ENCODE results near the gene KIF5B. TPM values are rescaled to one million over a fixed set of nuclear protein-coding genes. Genes with fewer than 3 reads are reported as not detected.

Gene KIF5B
- total and polyA plus RNA-seq, 2 experiments from 2014 or later, result 63.5 to 81.8 TPM

DNA sequence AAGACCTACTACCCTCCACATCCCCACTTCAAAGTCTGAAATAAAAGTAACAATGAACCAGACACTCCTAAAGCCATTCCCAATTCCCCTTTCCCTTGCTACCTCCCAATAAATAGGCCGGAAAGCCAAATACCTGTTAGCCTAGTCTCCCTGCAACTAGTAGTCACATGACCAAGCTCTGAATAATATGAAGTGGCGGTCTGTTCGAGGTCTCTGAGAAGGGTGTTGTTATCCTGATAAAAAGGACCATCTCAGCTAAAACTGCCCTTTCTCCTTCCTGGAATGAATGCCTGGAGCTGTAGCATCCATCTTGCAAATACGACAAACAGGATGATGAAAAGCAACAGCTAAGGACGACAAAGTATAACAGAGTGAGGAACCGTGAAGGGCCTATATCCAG is 6.0 kb downstream of the KIF5B start (continued):
- TF ChIP-seq EZH2 (IDR thresholded peaks at IDR 0.05; ENCODE audit: low read depth, unreplicated experiment) (no peak), NANOG (IDR thresholded peaks at IDR 0.05; ENCODE audit: borderline replicate concordance) (no peak), STAT1 (IDR thresholded peaks at IDR 0.05; ENCODE audit: unreplicated experiment) (no peak), ZNF331 (CRISPR knock-in tag; IDR thresholded peaks at IDR 0.05; ENCODE audit: low read depth) (no peak), ZNF114 (CRISPR knock-in tag; IDR thresholded peaks at IDR 0.05) (no peak), EZH2phosphoT487 (IDR thresholded peaks at IDR 0.05; ENCODE audit: unreplicated experiment) (no peak)
- TF ChIP-seq, protein P1, sequence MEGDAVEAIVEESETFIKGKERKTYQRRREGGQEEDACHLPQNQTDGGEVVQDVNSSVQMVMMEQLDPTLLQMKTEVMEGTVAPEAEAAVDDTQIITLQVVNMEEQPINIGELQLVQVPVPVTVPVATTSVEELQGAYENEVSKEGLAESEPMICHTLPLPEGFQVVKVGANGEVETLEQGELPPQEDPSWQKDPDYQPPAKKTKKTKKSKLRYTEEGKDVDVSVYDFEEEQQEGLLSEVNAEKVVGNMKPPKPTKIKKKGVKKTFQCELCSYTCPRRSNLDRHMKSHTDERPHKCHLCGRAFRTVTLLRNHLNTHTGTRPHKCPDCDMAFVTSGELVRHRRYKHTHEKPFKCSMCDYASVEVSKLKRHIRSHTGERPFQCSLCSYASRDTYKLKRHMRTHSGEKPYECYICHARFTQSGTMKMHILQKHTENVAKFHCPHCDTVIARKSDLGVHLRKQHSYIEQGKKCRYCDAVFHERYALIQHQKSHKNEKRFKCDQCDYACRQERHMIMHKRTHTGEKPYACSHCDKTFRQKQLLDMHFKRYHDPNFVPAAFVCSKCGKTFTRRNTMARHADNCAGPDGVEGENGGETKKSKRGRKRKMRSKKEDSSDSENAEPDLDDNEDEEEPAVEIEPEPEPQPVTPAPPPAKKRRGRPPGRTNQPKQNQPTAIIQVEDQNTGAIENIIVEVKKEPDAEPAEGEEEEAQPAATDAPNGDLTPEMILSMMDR (conservative IDR thresholded peaks at IDR 0.05; ENCODE audit: low read depth in 2 of 2), result no peak

DNA sequence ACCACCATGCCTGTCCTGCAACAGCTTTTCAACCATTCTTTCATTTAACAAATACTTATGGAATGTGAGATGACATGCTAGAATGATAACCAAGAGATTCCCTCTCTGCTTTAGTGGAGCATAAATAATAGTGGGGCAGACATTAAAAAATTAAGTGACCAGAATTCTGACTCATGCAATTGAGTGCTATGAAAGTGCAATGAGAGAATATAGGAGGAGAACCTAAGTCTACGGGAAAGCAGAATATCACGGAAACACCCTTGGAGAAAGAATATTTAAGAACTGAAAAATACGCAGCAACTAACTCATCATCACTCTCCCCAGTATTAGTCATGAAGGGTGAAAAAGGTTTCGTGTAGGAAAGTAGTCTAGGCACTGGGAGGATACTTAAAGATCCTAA is 7.1 kb downstream of the KIF5B start:
- Mint-ChIP-seq H3K27me3 (ENCODE audit: insufficient read depth, low read depth, poor library complexity) (no peaks in the 10 kb centered on the region), H3K36me3 (ENCODE audit: low read depth) (peaks cover 38% of the 10 kb centered on the region), H3K27ac (peak overlapping the region; percentile 89), H3K4me3 (no peak overlapping the region), H3K9me3 (no peaks in the 10 kb centered on the region), H3K4me1 (peaks cover 45% of the 10 kb centered on the region)
- Histone ChIP-seq H3K4me1 (ENCODE audit: insufficient read depth) (peaks cover 46% of the 10 kb centered on the region), H4K20me1 (replicated peaks; ENCODE audit: insufficient read depth) (peaks cover 57% of the 10 kb centered on the region), H3K9me2 (ENCODE audit: insufficient read depth) (no peaks in the 10 kb centered on the region), H3K4me3 (no peak overlapping the region), H3K27me3 (ENCODE audit: insufficient read depth) (no peaks in the 10 kb centered on the region), H3K27ac (ENCODE audit: low read depth) (no peak overlapping the region), H3F3A (replicated peaks; ENCODE audit: low read depth) (no peaks in the 10 kb centered on the region), H3K36me3 (ENCODE audit: insufficient read depth) (peaks cover 23% of the 10 kb centered on the region), H2AFZ (no peak overlapping the region), H3K79me2 (replicated peaks; ENCODE audit: insufficient read depth) (peaks cover 100% of the 10 kb centered on the region), H3K4me2 (no peak overlapping the region)
- no peak for ATAC-seq
- no peak for TF ChIP-seq EZH2 (IDR thresholded peaks at IDR 0.05; ENCODE audit: low read depth, unreplicated experiment)
- TF ChIP-seq POLR2AphosphoS5 (IDR thresholded peaks at IDR 0.05; ENCODE audit: low read depth), result no peak
- TF ChIP-seq ZNF114 (CRISPR knock-in tag; IDR thresholded peaks at IDR 0.05), result no peak
- TF ChIP-seq EZH2phosphoT487 (IDR thresholded peaks at IDR 0.05; ENCODE audit: unreplicated experiment), result no peak
- TF ChIP-seq, protein P2, sequence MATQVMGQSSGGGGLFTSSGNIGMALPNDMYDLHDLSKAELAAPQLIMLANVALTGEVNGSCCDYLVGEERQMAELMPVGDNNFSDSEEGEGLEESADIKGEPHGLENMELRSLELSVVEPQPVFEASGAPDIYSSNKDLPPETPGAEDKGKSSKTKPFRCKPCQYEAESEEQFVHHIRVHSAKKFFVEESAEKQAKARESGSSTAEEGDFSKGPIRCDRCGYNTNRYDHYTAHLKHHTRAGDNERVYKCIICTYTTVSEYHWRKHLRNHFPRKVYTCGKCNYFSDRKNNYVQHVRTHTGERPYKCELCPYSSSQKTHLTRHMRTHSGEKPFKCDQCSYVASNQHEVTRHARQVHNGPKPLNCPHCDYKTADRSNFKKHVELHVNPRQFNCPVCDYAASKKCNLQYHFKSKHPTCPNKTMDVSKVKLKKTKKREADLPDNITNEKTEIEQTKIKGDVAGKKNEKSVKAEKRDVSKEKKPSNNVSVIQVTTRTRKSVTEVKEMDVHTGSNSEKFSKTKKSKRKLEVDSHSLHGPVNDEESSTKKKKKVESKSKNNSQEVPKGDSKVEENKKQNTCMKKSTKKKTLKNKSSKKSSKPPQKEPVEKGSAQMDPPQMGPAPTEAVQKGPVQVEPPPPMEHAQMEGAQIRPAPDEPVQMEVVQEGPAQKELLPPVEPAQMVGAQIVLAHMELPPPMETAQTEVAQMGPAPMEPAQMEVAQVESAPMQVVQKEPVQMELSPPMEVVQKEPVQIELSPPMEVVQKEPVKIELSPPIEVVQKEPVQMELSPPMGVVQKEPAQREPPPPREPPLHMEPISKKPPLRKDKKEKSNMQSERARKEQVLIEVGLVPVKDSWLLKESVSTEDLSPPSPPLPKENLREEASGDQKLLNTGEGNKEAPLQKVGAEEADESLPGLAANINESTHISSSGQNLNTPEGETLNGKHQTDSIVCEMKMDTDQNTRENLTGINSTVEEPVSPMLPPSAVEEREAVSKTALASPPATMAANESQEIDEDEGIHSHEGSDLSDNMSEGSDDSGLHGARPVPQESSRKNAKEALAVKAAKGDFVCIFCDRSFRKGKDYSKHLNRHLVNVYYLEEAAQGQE (IDR thresholded peaks at IDR 0.05; ENCODE audit: unreplicated experiment), result no peak
- no peak for TF ChIP-seq JUNB (IDR thresholded peaks at IDR 0.05; ENCODE audit: unreplicated experiment)
- no peak for DNase-seq (ENCODE audit: low spot score)

Measured in GM23338 (cell line).